ENCODE results near the gene AMIGO1.

The AMIGO1 gene

DNA sequence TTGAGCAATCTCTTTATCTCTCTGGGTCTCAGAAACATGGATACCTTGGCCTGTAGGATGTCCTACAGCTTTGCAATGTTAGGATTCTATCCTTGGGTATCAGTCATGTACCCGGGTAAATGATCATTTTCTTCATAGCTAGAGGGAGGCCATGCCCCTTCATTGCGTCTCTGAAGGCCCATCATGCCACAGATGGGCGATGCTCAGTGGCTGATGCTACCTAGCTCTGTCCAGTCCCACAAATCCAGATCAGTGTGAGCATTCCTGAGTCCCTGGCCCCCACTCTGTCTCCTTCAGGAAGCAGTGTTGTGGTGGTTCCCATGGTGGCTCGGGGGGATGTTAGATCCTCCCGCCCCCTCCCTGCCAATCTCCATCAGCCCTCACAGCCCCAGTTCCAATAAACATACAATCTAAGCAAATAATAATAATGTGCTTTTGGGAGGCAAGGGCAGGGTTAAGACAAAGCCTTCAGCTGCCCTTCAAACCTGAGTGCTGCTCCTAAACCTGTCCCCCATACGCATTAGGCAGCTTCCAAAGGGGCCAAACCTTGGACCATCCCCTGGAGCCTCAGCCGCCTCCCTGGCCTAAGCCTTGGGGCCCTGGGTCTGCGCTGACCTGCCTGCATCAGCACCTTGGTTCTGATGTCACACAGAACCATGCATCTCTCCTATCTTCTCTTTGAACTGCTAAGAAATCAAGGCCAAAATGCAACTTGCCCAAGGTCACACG lies 29.5 kb upstream of the AMIGO1 start:
- no peak for DNase-seq (ENCODE audit: low read depth)
- TF ChIP-seq, protein P1, sequence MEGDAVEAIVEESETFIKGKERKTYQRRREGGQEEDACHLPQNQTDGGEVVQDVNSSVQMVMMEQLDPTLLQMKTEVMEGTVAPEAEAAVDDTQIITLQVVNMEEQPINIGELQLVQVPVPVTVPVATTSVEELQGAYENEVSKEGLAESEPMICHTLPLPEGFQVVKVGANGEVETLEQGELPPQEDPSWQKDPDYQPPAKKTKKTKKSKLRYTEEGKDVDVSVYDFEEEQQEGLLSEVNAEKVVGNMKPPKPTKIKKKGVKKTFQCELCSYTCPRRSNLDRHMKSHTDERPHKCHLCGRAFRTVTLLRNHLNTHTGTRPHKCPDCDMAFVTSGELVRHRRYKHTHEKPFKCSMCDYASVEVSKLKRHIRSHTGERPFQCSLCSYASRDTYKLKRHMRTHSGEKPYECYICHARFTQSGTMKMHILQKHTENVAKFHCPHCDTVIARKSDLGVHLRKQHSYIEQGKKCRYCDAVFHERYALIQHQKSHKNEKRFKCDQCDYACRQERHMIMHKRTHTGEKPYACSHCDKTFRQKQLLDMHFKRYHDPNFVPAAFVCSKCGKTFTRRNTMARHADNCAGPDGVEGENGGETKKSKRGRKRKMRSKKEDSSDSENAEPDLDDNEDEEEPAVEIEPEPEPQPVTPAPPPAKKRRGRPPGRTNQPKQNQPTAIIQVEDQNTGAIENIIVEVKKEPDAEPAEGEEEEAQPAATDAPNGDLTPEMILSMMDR (conservative IDR thresholded peaks at IDR 0.05; ENCODE audit: low read depth, low read length), result no peak
- no peak overlapping the region for H3K4me3 ChIP-seq (ENCODE audit: low read depth, low read length)

DNA sequence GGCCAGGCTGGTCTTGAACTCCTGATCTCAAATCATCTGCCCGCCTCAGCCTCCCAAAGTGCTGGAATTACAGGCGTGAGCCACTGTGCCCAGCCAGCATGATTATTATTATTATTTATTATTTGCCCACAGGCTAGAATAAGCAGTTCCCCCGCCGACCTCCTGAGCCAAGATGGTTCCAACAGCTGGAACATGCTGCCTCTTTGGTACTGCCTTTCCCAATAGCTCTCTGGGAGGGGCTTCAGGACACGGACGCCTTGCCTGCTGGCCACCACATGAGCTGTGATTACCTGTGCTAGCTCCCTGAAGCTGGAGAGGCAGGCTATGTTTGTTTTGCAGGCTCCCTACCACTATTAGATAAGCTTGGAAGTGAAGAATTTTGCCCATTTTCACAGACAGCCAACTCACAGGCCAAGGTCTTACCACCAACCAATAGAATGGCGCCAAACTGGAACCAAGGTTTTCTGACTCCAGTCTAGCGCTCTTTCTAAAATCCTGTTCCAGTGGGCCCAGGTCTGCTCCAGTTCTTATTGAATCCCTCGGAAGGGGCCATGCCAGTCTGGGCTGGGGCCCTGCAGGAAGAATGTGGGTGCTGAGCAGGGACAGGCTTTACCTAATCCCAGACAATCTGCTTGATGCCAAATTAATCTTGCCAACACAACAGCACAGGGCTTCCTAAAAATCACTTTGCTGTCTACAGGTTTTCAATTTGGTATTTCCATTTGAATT lies 28.1 kb upstream of the AMIGO1 start:
- DNase-seq (ENCODE audit: low read depth), result no peak
- TF ChIP-seq, protein P1 (conservative IDR thresholded peaks at IDR 0.05; ENCODE audit: low read depth, low read length), result no peak
- no peak overlapping the region for H3K4me3 ChIP-seq (ENCODE audit: low read depth, low read length)

DNA sequence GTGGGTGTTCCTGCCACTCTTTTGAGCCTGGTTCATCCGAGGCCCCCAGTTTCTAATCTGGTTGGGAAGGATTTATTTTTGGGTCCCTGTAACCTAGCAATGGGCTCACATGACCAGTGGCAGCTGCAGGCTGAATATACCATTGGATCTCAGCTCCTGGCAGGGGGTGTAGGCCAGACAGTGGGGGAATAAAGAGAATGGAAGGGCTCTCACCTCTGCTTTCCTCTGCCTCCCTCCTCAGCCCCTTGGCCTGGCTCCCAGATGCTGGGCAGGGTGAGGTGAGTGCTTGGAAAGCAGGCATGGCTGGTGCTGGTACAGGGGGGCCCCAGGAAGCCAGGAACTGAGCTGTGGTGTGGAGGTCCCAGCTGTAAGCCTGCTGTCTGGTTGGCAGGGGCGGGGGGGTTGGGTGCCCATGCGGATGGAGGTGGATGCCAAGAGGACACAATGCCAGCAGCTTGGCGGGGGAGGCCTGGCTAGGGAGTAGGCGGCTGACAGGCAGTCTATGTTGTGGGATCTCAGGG lies 26.5 kb upstream of the AMIGO1 start:
- peak; percentile 25 for DNase-seq (ENCODE audit: low read depth)
- TF ChIP-seq, protein P1 (conservative IDR thresholded peaks at IDR 0.05; ENCODE audit: low read depth, low read length), result no peak
- H3K4me3 ChIP-seq (ENCODE audit: low read depth, low read length), result no peak overlapping the region

DNA sequence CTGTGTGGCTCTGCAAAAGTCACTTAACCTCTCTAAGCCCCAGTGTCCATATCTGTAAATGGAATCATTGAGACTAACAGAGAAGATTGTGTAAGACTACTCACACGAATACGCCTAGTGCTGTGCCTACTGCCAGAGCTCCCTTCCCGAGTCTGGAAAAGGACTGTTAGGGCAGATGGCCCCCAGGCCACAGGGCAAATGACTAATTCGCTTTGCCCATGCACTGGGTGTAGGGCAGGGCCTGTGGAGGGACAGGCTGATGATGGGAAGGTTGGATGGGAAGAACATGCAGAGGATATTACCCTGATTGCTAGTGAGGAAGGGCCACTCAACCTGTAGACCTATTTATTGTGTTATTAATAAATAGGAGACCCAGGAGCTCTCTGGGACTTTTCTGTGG lies 26.0 kb upstream of the AMIGO1 start:
- DNase-seq (ENCODE audit: low read depth), result no peak
- TF ChIP-seq, protein P1 (conservative IDR thresholded peaks at IDR 0.05; ENCODE audit: low read depth, low read length), result no peak
- H3K4me3 ChIP-seq (ENCODE audit: low read depth, low read length), result no peak overlapping the region

DNA sequence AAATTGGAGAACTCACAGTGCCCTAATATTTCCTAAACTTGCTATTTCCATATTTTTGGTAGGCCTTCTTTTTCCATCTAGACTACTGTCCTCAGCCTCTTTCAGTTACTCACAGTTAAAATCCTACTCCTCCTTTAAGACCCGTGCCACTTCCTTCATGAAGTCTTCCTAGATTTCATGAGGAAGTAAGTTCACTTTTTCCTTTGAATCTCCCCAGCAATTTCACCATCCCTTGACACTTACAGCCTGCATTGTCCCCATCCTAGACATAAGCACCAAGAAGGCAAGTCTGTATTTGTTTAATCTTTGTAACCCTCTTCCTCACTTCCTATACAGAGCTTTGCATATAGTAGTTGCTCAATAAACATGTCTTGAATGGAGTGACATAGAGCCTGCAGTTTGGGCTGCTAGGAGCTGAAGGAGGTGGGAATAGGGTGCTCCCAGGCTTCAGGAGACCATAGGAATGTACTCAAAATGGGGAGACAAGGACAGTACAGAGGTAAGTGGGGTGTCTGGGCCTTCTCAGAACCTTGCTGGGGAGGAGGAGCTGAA lies 24.9 kb upstream of the AMIGO1 start:
- H3K4me3 ChIP-seq (ENCODE audit: low read depth, low read length), result no peak overlapping the region
- TF ChIP-seq, protein P1 (conservative IDR thresholded peaks at IDR 0.05; ENCODE audit: low read depth, low read length), result no peak
- no peak for DNase-seq (ENCODE audit: low read depth)

DNA sequence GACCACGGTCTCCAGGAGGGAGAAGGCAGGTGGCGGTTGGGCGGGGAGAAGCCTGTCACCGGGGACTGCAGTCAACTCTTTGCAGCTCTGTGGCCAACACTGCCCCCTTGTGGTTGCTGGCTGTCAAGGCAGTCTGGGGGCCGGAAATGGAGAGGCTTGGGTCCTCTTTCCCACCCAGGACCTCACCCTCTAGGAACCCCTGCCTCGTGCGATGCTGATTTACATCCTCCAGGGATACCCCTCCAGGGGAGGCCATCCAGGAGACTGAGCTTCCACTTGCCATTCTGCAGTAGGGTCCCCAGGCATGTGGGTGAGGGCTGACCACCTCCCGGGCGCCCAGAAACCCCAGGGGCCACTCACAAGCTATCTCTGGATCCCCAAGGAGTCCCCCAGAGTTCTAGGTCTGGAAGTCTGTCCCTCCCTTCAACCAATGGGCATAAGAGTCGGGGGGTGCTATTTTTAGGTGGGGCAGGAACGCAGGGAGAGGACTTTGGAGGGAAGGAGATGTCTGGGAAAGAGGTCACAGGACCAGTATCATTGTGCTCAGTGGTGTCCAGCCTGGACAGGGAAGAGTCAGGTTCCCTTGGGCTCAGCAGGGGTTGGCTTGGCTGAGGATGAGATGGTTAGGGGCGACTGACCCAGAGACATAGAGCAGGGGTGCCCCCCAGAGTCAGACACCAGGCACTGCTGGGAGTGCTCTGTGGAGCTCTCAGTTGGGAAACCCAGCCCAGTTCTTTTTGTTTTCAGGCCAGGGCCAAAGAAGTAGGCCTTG lies 23.0 kb upstream of the AMIGO1 start:
- DNase-seq (ENCODE audit: low read depth), result peak; percentile 86
- peak overlapping the region; percentile 29 for H3K4me3 ChIP-seq (ENCODE audit: low read depth, low read length)
- TF ChIP-seq, protein P1 (conservative IDR thresholded peaks at IDR 0.05; ENCODE audit: low read depth, low read length), result peak; percentile 96
